ENCODE results near the gene P3H1. TPM values are rescaled to one million over a fixed set of nuclear protein-coding genes. Genes with fewer than 3 reads are reported as not detected.

Gene P3H1
- total RNA-seq, 1 experiment from 2014 or later = 84.8 TPM

GRCh38 chr1:42745851-42746250, 21.0 kb downstream of the P3H1 start:
- no peaks in the 10 kb centered on the region for H3K27me3 ChIP-seq (ENCODE audit: control insufficient read depth, insufficient read depth, low read length)
- BruUV-seq (replicated peaks) = no TSS peak
- H3K27ac ChIP-seq (ENCODE audit: low read length) = no peak overlapping the region
- POLR2A ChIA-PET = no interaction called here
- intact Hi-C loops (cut with micrococcal nuclease; ENCODE audit: unreplicated experiment) = no loop called here
- H3K9me3 ChIP-seq (ENCODE audit: control insufficient read depth, insufficient read depth, low read depth, low read length) = no peaks in the 10 kb centered on the region
- ATAC-seq (no peak), DNase-seq (ENCODE audit: low read depth, low spot score) (no peak)
- CTCF ChIA-PET = interaction anchor here (0.8 to 0.9 kb wide), 2 partner anchors 9 to 17 kb away, joined by 3 read pairs; no protein-coding TSS in a partner anchor
- H3K4me1 ChIP-seq (ENCODE audit: control insufficient read depth, insufficient read depth, low read length) = no peaks in the 10 kb centered on the region; the same call in 1 of the 2 replicates
- in situ Hi-C loops (cut with HindIII; ENCODE audit: low pct_unique_long_range_greater_than_20kb, low sequenced_read_pairs) = no loop called here
- TF ChIP-seq, protein P1, sequence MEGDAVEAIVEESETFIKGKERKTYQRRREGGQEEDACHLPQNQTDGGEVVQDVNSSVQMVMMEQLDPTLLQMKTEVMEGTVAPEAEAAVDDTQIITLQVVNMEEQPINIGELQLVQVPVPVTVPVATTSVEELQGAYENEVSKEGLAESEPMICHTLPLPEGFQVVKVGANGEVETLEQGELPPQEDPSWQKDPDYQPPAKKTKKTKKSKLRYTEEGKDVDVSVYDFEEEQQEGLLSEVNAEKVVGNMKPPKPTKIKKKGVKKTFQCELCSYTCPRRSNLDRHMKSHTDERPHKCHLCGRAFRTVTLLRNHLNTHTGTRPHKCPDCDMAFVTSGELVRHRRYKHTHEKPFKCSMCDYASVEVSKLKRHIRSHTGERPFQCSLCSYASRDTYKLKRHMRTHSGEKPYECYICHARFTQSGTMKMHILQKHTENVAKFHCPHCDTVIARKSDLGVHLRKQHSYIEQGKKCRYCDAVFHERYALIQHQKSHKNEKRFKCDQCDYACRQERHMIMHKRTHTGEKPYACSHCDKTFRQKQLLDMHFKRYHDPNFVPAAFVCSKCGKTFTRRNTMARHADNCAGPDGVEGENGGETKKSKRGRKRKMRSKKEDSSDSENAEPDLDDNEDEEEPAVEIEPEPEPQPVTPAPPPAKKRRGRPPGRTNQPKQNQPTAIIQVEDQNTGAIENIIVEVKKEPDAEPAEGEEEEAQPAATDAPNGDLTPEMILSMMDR (IDR thresholded peaks at IDR 0.05) = no peak
- TF ChIP-seq REST (IDR thresholded peaks at IDR 0.05; ENCODE audit: insufficient read depth in 1 of 2, low read depth in 2 of 2, low read length in 1 of 2) (no peak), SIN3A (IDR thresholded peaks at IDR 0.05; ENCODE audit: borderline replicate concordance, insufficient read depth, low read depth, low read length) (no peak), POLR2AphosphoS5 (IDR thresholded peaks at IDR 0.05; ENCODE audit: low read depth, low read length) (no peak), TCF7L2 (IDR thresholded peaks at IDR 0.05; ENCODE audit: low read depth, low read length) (no peak)
- H3K4me3 ChIP-seq (ENCODE audit: low read depth in 2 of 2, low read length in 2 of 2) = no peak overlapping the region
- H3K36me3 ChIP-seq (ENCODE audit: control insufficient read depth, insufficient read depth, low read length) = no peaks in the 10 kb centered on the region; the same call in 1 of the 2 replicates

DNA sequence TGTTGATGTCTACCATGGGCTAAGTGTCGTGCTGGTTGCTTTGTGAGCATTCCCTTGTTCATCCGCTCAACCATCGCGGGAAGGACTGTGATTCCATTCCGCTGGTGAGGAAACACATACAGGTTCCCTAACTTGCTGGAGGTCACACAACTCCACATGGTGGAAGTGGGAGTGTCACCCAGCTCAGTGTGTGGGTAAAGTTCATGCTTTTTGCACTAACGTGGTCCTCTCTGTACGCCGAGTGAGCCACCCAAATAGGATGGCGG, 22.7 kb downstream of the P3H1 start:
- intact Hi-C loops (cut with micrococcal nuclease; ENCODE audit: unreplicated experiment) (no loop called here), in situ Hi-C loops (cut with HindIII; ENCODE audit: low pct_unique_long_range_greater_than_20kb, low sequenced_read_pairs) (no loop called here)
- no peak for ATAC-seq
- Histone ChIP-seq H3K27ac (ENCODE audit: low read length) (no peak overlapping the region), H3K4me3 (ENCODE audit: low read depth in 2 of 2, low read length in 2 of 2) (no peak overlapping the region), H3K27me3 (ENCODE audit: control insufficient read depth, insufficient read depth, low read length) (no peaks in the 10 kb centered on the region), H3K4me1 (ENCODE audit: control insufficient read depth, insufficient read depth, low read length) (no peaks in the 10 kb centered on the region; the same call in 1 of the 2 replicates), H3K9me3 (ENCODE audit: control insufficient read depth, insufficient read depth, low read depth, low read length) (no peaks in the 10 kb centered on the region), H3K36me3 (ENCODE audit: control insufficient read depth, insufficient read depth, low read length) (no peaks in the 10 kb centered on the region; the same call in 1 of the 2 replicates)
- POLR2A ChIA-PET = no interaction called here
- TF ChIP-seq REST (IDR thresholded peaks at IDR 0.05; ENCODE audit: insufficient read depth in 1 of 2, low read depth in 2 of 2, low read length in 1 of 2) = no peak
- no peak for TF ChIP-seq POLR2AphosphoS5 (IDR thresholded peaks at IDR 0.05; ENCODE audit: low read depth, low read length)
- TF ChIP-seq, protein P1 (IDR thresholded peaks at IDR 0.05) = no peak
- no peak for TF ChIP-seq SIN3A (IDR thresholded peaks at IDR 0.05; ENCODE audit: borderline replicate concordance, insufficient read depth, low read depth, low read length)
- no TSS peak for BruUV-seq (replicated peaks)
- DNase-seq (ENCODE audit: low read depth, low spot score) = no peak
- CTCF ChIA-PET = no interaction called here
